Amniotic epithelial cell (primary cell): ENCODE data around the gene CALCOCO1.
"Not testable (repeated sequence)": the region's sequence is repeated elsewhere in the genome, so short reads cannot be mapped to it uniquely, and the experiment has no call there.

Experiments used
- DNase-seq: peaks from one replicate; pipeline ENCODE4 v3.0.0-alpha.2; 2010; ENCODE audit warnings: low read depth

Gene CALCOCO1, protein sequence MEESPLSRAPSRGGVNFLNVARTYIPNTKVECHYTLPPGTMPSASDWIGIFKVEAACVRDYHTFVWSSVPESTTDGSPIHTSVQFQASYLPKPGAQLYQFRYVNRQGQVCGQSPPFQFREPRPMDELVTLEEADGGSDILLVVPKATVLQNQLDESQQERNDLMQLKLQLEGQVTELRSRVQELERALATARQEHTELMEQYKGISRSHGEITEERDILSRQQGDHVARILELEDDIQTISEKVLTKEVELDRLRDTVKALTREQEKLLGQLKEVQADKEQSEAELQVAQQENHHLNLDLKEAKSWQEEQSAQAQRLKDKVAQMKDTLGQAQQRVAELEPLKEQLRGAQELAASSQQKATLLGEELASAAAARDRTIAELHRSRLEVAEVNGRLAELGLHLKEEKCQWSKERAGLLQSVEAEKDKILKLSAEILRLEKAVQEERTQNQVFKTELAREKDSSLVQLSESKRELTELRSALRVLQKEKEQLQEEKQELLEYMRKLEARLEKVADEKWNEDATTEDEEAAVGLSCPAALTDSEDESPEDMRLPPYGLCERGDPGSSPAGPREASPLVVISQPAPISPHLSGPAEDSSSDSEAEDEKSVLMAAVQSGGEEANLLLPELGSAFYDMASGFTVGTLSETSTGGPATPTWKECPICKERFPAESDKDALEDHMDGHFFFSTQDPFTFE

DNA sequence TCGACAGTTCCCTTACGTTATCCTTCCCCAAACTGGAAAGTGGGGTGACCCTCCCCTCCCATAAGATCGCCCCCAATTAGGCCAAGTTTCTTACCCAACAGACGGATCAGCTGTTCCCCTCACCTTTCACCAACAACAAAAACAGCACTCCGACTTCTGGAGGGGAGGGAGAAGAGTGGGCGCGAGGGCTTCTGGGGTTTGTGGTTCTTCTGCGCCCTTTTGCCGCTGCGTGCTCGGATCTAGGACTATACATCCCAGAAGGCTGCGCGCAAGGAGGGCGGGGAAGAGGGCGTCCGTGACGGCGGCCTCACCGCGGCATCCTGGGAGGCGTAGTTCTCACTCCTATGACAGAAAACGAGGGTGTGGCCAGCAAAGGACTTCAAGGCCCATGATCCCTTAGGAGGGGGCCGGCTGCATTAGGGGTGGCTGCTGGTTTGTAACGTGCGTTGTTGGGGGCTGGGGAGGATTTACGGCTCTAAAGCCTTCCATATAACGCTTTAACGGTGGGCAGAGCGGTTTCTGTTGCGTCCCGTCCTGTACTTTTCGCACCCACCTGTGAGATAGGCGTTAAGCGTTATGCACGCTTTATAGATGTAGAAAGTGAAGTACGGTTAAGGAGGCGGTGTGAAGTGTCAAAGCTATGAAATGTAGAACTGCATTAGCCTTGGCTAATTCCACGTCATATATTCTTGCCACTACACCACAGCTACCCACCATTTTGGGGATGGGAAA is at the start of gene CALCOCO1:
Gene CALCOCO1 (minus strand): TSS at position 143 of the 732 bp plus-strand sequence. CDS start 2,210 bp downstream, outside the sequence.
- DNase-seq, result peak; percentile 98

DNA sequence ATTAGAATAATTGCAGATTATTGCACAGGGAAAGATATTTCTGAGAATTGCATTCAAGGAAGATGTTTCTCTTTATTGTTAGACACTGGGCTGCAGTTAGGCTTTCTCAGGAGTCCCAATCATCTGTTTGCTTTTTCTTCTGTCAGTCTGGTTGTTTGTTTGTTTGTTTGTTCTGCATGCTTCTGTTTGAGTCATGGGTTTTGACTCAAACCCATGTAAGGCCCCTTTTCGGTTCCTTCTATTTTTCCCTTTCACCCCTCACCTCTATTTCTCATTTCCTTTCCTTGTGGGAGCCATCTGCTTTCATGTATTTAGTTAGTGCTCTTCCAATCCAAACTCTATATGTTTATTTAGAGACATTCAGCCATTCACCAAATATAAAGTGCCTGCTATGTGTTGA is 49.6 kb upstream of the CALCOCO1 start:
- DNase-seq, result no peak

DNA sequence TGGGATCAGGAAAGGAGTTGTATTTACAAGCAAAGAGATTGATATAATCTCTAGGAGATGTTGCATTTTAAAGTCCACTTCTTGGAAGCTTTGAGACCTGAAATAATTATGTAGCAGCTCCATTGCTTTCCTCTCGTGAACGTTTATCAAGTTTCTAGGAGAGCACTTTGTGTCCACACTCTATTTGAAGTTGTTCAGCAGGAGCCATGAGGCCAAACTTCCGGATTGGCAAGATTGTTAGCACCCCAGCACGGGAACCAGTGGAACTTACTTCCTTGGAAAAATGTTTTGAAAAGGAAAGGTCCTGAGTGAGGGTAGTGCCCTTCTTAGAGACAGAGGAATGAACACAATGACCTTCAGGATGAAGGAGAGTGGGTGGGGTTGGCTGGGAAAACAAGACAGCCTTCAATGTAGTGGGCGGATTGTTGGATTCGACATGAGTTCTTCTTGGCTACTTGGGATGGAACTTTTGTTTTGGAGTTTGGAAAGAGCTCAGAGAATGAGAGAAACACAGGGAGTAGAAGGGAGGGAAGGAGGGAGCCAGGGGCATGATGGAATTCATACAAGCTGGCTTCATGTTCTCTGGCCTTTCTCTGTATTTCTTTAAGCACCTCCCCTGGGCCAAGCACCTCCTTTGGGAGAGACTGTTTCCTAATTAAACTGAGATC is 48.4 kb upstream of the CALCOCO1 start:
- no peak for DNase-seq

DNA sequence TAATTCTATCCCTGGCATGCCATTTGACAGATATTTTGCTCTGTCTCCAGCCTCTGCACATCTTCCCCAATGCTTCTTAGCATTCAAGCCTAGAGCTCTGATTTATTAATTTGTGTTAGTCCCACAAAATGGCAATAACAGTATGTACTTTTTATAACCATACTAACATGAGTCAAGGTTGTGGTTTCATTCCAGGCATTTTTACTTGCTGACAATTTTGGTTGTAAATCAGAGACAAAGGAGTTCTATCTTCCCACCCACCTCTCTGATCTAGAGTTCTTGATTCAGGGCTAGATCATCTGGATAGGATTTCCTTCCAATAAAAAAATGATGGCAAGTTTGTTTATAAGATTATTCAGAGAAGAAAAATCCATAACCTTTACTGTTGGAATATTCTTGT is 43.0 kb upstream of the CALCOCO1 start:
- peak; percentile 98 for DNase-seq

DNA sequence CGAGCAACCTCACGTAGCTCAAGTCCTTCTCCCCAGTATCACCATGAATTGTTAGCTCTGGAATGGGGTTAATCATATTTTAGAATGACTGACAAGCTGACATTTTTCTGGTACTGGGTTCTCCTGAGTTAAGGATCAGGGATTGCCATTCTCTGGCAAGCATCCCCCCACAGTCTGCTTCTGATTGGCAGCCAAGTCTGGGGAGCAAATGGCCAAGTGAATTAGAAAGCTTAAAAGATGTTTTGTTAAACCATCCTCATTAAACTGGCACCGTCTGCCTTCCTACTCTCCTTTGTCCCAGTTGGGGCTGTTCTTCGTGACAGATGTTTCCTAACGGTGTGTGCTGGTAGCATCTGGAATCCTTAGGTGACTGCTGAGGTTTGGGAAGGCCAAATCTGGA is 41.7 kb upstream of the CALCOCO1 start:
- no peak for DNase-seq

- no peak for DNase-seq
Observed at GRCh38 chr12:53766881-53767280, 39.6 kb upstream of the CALCOCO1 start.

GRCh38 chr12:53765891-53766290 is 38.6 kb upstream of the CALCOCO1 start:
- peak; percentile 27 for DNase-seq

- DNase-seq, result no peak
Observed at GRCh38 chr12:53764615-53765014, 37.4 kb upstream of the CALCOCO1 start.

- DNase-seq, result not testable (repeated sequence)
Observed at GRCh38 chr12:53762793-53763192, 35.5 kb upstream of the CALCOCO1 start.

DNA sequence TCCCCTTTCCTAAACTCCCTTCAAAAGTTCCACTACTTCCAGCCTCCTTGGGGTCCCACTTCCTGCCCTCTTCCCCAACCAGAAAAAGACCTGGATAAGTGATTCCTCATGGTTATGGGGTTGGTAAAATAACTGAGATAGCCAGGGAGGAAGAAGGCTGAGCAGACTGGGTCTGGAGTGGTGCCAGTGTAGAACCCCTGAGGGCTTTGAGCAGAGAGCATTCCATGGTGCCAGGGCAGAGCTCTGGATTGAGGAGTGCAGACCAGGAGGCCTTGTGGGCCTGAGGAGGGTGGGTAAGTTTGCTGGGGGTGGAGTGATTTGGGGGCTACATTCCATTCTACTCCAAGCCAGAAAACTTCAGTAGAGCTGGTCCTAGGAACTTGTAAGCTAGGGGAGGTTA is 34.1 kb upstream of the CALCOCO1 start:
- no peak for DNase-seq

DNA sequence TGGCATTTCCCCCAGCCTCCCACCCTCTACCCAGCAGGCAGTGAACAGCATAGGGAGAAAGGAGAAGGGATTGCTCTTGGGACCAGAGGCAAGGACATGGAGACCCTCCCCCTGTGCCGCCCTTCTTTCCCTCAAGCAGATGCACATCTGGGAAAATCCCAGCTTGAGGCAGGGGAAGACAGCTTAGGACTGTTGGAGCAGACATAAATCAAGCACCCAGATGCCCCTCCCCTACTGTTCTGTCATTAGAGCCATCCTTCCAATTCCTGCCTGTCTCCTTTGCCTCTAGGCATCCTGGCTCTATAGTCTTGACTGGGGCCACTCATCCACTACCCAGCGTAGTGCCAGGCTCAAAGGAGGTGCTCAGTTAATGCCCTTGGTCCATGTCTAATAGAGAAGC is 32.0 kb upstream of the CALCOCO1 start:
- DNase-seq, result no peak

- no peak for DNase-seq
Observed at GRCh38 chr12:53758730-53759103, 31.5 kb upstream of the CALCOCO1 start.

DNA sequence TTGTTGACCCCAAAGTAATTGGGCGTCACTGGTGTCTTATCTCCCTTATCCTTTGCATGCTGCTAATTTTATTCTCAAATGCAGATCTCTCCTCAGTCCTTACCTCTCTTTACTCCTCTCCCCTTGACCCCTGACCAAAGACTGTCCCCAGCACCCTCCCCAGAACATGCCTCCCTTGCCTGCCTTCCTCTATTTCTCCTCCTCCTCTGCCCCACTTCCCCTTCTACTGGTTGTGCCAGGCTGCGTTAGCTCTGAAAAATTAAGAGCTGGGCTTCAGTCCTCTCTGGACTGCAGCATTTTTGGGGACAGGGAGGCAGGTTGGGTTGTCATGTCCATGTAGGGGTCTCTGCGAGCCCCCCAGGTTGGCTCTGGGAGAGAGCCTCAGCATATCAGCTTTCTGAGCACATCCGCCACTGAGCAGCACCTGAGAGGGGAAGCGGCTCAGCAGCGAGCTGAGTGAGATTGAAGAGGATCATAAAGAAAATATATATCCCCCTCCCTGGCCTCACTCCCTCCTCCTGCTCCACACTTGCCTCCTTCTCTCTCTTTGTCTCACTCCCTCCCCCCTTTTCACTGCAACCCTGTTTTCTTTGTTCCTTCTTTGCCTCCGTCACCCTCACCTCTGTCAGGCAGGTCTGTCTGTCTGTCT is 31.0 kb upstream of the CALCOCO1 start:
- no peak for DNase-seq

DNA sequence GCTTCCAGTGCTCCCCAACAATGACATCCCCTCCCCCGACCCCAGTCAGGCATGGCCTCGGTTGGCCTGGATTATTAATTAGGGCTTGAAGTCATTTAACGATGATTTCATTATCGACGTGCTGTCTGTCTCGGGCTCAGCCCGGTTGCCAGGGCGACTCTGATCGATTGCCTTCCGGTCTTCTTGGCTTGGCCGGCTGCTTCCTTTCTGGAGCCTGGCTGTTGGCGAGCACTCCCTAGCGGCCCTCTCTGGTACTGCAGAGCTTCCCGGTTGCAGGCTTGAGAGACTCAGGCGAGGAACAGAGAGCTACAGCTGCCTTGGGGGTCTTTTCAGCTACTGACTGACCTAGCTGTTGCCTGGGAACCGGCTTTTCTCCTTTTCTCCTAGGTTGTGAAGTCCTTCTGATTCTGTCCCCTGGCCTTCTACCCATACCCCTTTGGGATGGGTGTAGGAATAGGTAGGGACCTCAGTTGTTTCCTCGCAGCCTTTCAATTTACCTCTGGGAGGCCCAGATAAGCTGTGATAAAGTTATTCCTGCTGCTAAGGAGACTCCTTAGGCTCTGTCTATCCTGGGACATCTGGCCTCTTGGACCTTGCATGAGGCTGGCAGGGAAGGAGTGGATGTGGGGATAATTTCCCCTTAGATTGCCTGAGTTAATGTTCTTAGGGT is 30.0 kb upstream of the CALCOCO1 start:
- peak; percentile 59 for DNase-seq

DNA sequence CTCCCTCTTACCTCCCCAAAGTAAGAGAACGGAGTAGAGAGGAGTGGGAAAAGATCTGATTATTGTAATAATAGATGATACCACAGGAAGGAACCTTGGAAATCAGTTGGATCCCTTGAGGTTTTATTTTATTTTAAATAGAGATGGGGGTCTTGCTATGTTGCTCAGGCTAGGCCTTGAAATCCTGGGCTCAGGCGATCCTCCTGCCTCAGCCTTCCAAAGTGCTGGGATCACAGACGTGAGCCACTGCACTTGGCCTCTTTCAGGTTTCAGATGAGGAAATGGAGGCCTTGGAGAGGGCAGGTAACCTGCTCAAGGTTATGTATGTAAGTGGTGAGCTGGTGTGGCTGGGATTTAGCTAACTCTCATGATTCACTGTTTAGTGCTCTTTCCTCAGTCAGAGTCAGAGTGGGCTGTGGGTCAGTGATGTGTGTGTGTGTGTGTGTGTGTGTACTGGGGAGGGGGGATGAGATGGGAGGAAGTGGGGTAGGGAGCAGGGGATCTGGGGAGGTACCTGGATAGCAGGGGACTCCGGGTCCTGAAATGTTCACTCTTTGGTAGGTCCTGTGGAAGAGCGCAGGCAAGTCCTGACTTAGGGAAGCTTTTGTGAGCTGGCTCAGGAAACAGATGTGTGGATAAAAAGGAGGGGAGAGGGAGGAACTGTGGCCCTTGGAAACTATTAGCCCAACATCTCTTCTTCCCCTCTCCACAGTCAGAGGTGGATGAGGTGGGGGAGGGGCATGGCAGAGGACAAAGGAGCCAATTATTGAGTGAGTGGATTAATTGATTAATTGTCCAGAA is 29.2 kb upstream of the CALCOCO1 start:
- no peak for DNase-seq

DNA sequence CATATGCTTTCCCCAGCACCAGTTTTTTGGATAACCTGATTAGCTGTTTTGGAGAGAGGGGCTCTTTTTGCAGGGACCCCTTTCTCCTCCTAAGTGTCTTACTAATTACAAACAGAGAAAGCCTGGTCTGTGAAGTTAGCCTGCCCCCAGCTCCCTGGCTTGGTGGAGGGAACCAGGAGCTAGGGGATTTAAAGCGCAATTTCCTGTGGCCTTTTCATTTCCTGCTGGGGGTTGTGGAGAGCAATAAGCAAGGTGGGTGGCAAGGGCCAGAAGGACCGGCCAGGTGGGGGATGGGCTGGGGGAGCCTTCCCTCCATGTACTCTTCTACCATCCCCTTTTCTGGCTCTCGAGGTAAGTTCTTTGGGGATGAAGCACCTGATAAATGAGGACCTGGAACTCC is 28.6 kb upstream of the CALCOCO1 start:
- no peak for DNase-seq

DNA sequence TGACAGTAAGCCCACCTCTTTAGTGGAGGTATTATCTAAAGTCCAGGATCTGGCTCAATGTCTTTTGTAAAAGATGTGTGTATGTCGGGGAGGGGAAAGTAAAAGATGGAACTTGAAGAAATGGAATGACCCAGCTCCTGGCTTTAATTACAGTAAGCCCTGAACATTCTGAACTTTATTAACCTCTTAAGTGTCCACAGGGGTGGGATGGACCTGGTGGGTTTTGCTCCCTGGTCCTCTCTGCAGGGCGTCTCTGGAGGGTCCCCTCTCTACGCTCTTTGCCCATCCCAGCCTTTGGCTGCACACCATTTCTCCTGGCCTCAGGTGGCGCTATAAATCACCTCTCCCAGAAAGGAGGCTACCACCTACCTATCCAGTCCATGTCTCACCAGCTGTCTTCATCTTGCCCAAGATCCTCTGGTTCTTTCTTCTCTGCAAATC is 28.2 kb upstream of the CALCOCO1 start:
- DNase-seq, result no peak

- peak; percentile 55 for DNase-seq
Observed at GRCh38 chr12:53754633-53755264, 27.5 kb upstream of the CALCOCO1 start.

- DNase-seq, result no peak
Observed at GRCh38 chr12:53754188-53754585, 26.9 kb upstream of the CALCOCO1 start.

DNA sequence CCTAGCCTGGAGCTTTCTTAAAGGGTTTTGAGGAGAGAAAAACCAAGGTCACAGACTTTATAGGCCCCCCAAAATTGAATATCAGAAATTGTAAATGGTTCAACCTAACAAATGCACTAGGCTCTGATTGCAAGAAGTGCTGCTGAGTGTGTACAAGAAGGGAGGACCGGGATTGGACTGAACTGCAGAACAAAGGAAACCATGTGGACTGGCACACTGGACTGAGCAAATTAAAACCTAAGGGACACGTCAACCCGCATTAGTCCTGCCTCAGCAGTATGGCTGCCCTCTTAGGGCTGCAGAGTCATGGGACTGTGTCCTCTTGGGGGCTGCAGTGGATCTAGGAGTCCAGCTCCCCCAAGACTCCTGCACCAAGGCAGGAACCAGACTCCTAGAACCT is 25.4 kb upstream of the CALCOCO1 start:
- no peak for DNase-seq
